RWPE1 (cell line): ENCODE measurements around the gene RPL13A.
"Not testable (repeated sequence)": the region's sequence is repeated elsewhere in the genome, so short reads cannot be mapped to it uniquely, and the experiment has no call there.

Source experiments
- CTCF ChIA-PET: fragments of 350-600 bp; sonication (Branson Sonifier 250); formaldehyde crosslinking; extraction: SDS; loops from one replicate; lab custom pipeline; 2021; lab: Yijun Ruan, JAX
- POLR2A ChIA-PET: fragments of 400-600 bp; formaldehyde crosslinking; extraction: SDS; loops from one replicate; lab custom pipeline; 2020; ENCODE audit warnings: antibody characterized with exemption; ENCODE audit not compliant: low non-redundant PET; lab: Yijun Ruan, JAX
- DNase-seq: peaks from one replicate; pipeline ENCODE4 v3.0.0; 2012; ENCODE audit warnings: low spot score
- H3K27ac ChIP-seq: fragments of 450-650 bp; 2 replicates; pipeline ENCODE4 v1.5.1; 2017
- CTCF ChIP-seq: fragments of 450-650 bp; conservative IDR thresholded peaks from 2 replicates; pipeline ENCODE4 v1.5.1; 2017; ENCODE audit warnings: low read depth, mild to moderate bottlenecking

RPL13A gene

GRCh38 chr19:49470615-49470978 lies 16.8 kb upstream of the RPL13A start:
- ChIA-PET CTCF (no interaction called here), POLR2A (no interaction called here)
- H3K27ac ChIP-seq: peak overlapping the region; percentile 80; the same call in 1 of the 2 replicates
- no peak for TF ChIP-seq CTCF
- no peak for DNase-seq

GRCh38 chr19:49472936-49473335 lies 14.5 kb upstream of the RPL13A start:
- H3K27ac ChIP-seq: peak overlapping the region; percentile 80
- ChIA-PET POLR2A (interaction anchor here (1.5 kb wide), 1 partner anchor 20 kb away, joined by 5 read pairs; the partner anchor contains the start of gene ALDH16A1), CTCF (interaction anchor here (0.7 to 1.9 kb wide), 4 partner anchors 9 to 248 kb away, joined by 3 to 4 read pairs (median 3); no protein-coding TSS in a partner anchor)

GRCh38 chr19:49473501-49473867 lies 13.9 kb upstream of the RPL13A start:
- ChIA-PET CTCF (interaction anchor here (0.7 to 1.0 kb wide), 5 partner anchors 8 to 73 kb away, joined by 3 to 8 read pairs (median 3); partner anchors contain the start of gene GFY), POLR2A (interaction anchor here (1.5 kb wide), 1 partner anchor 21 kb away, joined by 5 read pairs; the partner anchor contains the start of gene ALDH16A1)
- DNase-seq: not testable (repeated sequence)
- H3K27ac ChIP-seq: peak overlapping the region; percentile 80

More at GRCh38 chr19:49472936-49473335, 14.5 kb upstream of the RPL13A start:
- no peak for TF ChIP-seq CTCF
- no peak for DNase-seq

GRCh38 chr19:49473868-49474541 lies 13.4 kb upstream of the RPL13A start, which contains the start of gene FLT3LG:
TSS of gene FLT3LG (plus strand) at chr19:49474215. CDS start at chr19:49474640, 425 bp downstream.
- POLR2A ChIA-PET: interaction anchor here (1.5 kb wide), 1 partner anchor 21 kb away, joined by 5 read pairs; the partner anchor contains the start of gene ALDH16A1
- CTCF ChIA-PET: interaction anchor here (0.7 to 1.0 kb wide), 5 partner anchors 8 to 73 kb away, joined by 3 to 8 read pairs (median 3); partner anchors contain the start of gene GFY
- H3K27ac ChIP-seq: peak within 1 kb of the TSS; percentile 80
- DNase-seq: peak; percentile 81
- TF ChIP-seq CTCF: peak; percentile 97

- H3K27ac ChIP-seq: peak overlapping the region; percentile 80
- TF ChIP-seq CTCF: no peak
- DNase-seq: no peak
- ChIA-PET CTCF (no interaction called here), POLR2A (no interaction called here)
These were observed 12.9 kb upstream of the RPL13A start for GRCh38 chr19:49474542-49474924.

- CTCF ChIA-PET: interaction anchor here (0.6 kb wide), 2 partner anchors 93 to 100 kb away, joined by 3 read pairs; no protein-coding TSS in a partner anchor
- POLR2A ChIA-PET: no interaction called here
- peak overlapping the region; percentile 46 for H3K27ac ChIP-seq
- no peak for TF ChIP-seq CTCF
- no peak for DNase-seq
These were observed 12.1 kb upstream of the RPL13A start for GRCh38 chr19:49475191-49475917.
